Heart left ventricle (tissue), 16 donors: ENCODE measurements around the gene CYBA. TPM values are rescaled to one million over a fixed set of nuclear protein-coding genes. Genes with fewer than 3 reads are reported as not detected.
"Not testable (repeated sequence)": the region's sequence is repeated elsewhere in the genome, so short reads cannot be mapped to it uniquely, and the experiment has no call there.

Experiments used
- ATAC-seq, 4 donors: fragments of 200-7000 bp; cut with Tn5 transposase; one replicate each; pipeline ENCODE4 v1.9.1; 2020 to 2022; ENCODE audit warnings: moderate library complexity in 4 of 4, mild to moderate bottlenecking in 3 of 4, moderate number of reproducible peaks in 1 of 4
- DNase-seq, 5 donors: peaks; one replicate each; pipeline ENCODE4 v3.0.0-alpha.2; 2020
- H3K27ac ChIP-seq, 12 donors: fragments of 200-600 bp; sonication (generic) in 4 of 12; one replicate each; pipeline versions ENCODE4 v1.5.0 to v1.8.0; 2016 to 2022; ENCODE audit warnings: mild to moderate bottlenecking in 2 of 12
- H3K27me3 ChIP-seq, 9 donors: fragments of 200-600 bp; sonication (generic) in 2 of 9; one replicate each; pipeline versions ENCODE4 v1.5.1 to v1.8.0; 2016 to 2022; ENCODE audit warnings: mild to moderate bottlenecking in 3 of 9
- H3K36me3 ChIP-seq, 9 donors: fragments of 200-600 bp; sonication (generic) in 2 of 9; one replicate each; pipeline versions ENCODE4 v1.5.0 to v1.8.0; 2018 to 2022; ENCODE audit warnings: mild to moderate bottlenecking in 2 of 9
- H3K4me1 ChIP-seq, 12 donors: fragments of 200-600 bp; sonication (generic) in 4 of 12; one replicate each; pipeline versions ENCODE4 v1.5.0 to v1.8.0; 2016 to 2022; ENCODE audit warnings: mild to moderate bottlenecking in 3 of 12
- H3K4me3 ChIP-seq, 12 donors: fragments of 200-600 bp; sonication (generic) in 4 of 12; one replicate each; pipeline versions ENCODE4 v1.5.0 to v1.8.0; 2017 to 2022; ENCODE audit warnings: mild to moderate bottlenecking in 9 of 12, moderate library complexity in 4 of 12
- H3K9me3 ChIP-seq, 12 donors: fragments of 200-600 bp; sonication (generic) in 4 of 12; one replicate each; pipeline versions ENCODE4 v1.5.0 to v1.8.0; 2016 to 2022; ENCODE audit warnings: mild to moderate bottlenecking in 1 of 12
- POLR2A ChIP-seq, 2 donors: fragments of 450-650 bp; IDR thresholded peaks; one replicate each; pipeline ENCODE4 v1.6.1; 2017; ENCODE audit warnings: antibody characterized with exemption in 2 of 2, mild to moderate bottlenecking in 2 of 2, moderate library complexity in 2 of 2
- WGBS, 4 donors: extraction: QIAGEN DNeasy Blood & Tissue Kit in 2 of 4; methylation state at CpG; one replicate each; pipeline versions ENCODE4 v1.1.5 to v1.1.7; 2013 to 2018; 5-methylcytosine and 5-hydroxymethylcytosine counted together
- intact Hi-C, 10 donors: fragments of 100-400 bp; cut with DNase I; formaldehyde crosslinking; loops; one replicate each; pipeline versions ENCODE4 v1.11.1 to v1.14.2; 2022
- polyA plus RNA-seq, 2 donors: library from polyadenylated mRNA; stranded (reverse); fragments of 200-250 nt; gene quantifications; one replicate each; pipeline ENCODE4 v1.2.3, GENCODE V29; 2013
- total RNA-seq, 9 donors: library from RNA; depleted of rRNA in 2 of 9; stranded (reverse); fragments of >200 nt in 2 of 9; fragmentation: NEBNext Ultra II Directional in 3 of 9; extraction: Animal tissue kit (Norgen Biotek cat#: 25700) in 3 of 9; gene quantifications; one replicate each; pipeline versions ENCODE4 v1.1.0 to v1.2.4, GENCODE V29; 2016 to 2023
- TF ChIP-seq, protein P1 (sequence below), 12 donors: fragments of 200-600 bp; sonication (generic) in 4 of 12; IDR thresholded peaks; one replicate each; pipeline versions ENCODE4 v1.5.0 to v1.8.0; 2018 to 2022; ENCODE audit warnings: antibody characterized with exemption in 12 of 12, mild to moderate bottlenecking in 5 of 12
- donor health status: ischemic (EF 13 %, LVEDD 7.1; RV severe dilation, severe dysfunction).
- donor health status: healthy with polysubstance abuse.
- donor health status: DM: no; HTN: yes; CAD: no.
- donor health status: DM: no; HTN: no; CAD: no.
- donor health status: ischemic (EF 25% LVEDD 6.9; RV normal size, moderate dysfunction).
- donor health status: ischemic (EF 25% LVEDD 5.7; RV mildly dilated, moderate dysfunction).
- donor health status: healthy.
- donor health status: DM: yes; HTN: yes; CAD: no.
- donor health status: ischemic (EF 35%, LVEDD 5.7; RV mildly dilated, moderate dysfunction).
- donor health status: nonischemic (EF 11% LVEDD 7.7; RV severe dilation, severe dysfunction).
- donor health status: DM: yes; HTN: yes; CAD: no.
- donor health status: PGD.
- donor health status: ischemic (EF 29% LVEDD 5.4; RV normal size, mild dysfunction).
- donor health status: nonischemic (EF 23%, LVEDD 6.1; RV moderate dilation, normal function).

Gene CYBA
- total and polyA plus RNA-seq, 11 donors = 22.6 to 227 (median 46.5) TPM

- TF ChIP-seq POLR2A (IDR thresholded peaks at IDR 0.05) = no peak
- ATAC-seq (peak in 1 of 4 donors; percentile 40), DNase-seq (no peak)
- no peaks in the 10 kb centered on the region for H3K9me3 ChIP-seq
- H3K27ac ChIP-seq = no peak overlapping the region
- no peak overlapping the region for H3K4me3 ChIP-seq
- no peaks in the 10 kb centered on the region for H3K27me3 ChIP-seq
- peaks cover 0 to 36% (median 14%) of the 10 kb centered on the region in 12 donors for H3K4me1 ChIP-seq
- WGBS, 4 donors = 79 to 83% (median 82%) methylated on average over 16 to 19 of the region's 19 CpGs
- intact Hi-C loops = no loop called here
- H3K36me3 ChIP-seq = peaks cover 0 to 77% (median 49%) of the 10 kb centered on the region in 9 donors
These were observed 36.7 kb downstream of the CYBA start for GRCh38 chr16:88613911-88614817.

DNA sequence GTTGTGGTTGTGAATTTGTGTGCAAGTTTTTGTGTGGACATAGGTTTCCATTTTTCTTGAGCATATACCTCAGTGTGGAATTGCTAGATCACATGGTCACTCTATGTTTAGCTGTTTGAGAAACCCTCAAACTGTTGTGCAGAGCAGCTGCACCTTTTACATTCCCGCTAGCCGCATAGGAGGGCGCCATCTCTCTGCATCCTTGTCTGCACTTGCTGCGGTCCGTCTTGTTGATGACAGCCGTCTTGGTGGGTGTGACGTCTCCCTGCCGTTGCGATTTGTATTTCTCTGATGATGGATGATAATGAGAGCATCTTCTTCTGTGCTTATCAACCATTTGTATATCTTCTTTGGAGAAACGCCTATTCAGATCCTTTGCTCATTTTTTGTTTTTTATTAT is 37.6 kb downstream of the CYBA start:
- Histone ChIP-seq H3K9me3 (no peaks in the 10 kb centered on the region), H3K36me3 (peaks cover 0 to 83% (median 57%) of the 10 kb centered on the region in 9 donors), H3K27me3 (no peaks in the 10 kb centered on the region), H3K4me1 (peaks cover 0 to 27% (median 10%) of the 10 kb centered on the region in 12 donors), H3K4me3 (no peak overlapping the region), H3K27ac (no peak overlapping the region)
- ATAC-seq (no peak), DNase-seq (peak in 1 of 5 donors; percentile 16)
- no peak for TF ChIP-seq POLR2A (IDR thresholded peaks at IDR 0.05)
- TF ChIP-seq, protein P1, sequence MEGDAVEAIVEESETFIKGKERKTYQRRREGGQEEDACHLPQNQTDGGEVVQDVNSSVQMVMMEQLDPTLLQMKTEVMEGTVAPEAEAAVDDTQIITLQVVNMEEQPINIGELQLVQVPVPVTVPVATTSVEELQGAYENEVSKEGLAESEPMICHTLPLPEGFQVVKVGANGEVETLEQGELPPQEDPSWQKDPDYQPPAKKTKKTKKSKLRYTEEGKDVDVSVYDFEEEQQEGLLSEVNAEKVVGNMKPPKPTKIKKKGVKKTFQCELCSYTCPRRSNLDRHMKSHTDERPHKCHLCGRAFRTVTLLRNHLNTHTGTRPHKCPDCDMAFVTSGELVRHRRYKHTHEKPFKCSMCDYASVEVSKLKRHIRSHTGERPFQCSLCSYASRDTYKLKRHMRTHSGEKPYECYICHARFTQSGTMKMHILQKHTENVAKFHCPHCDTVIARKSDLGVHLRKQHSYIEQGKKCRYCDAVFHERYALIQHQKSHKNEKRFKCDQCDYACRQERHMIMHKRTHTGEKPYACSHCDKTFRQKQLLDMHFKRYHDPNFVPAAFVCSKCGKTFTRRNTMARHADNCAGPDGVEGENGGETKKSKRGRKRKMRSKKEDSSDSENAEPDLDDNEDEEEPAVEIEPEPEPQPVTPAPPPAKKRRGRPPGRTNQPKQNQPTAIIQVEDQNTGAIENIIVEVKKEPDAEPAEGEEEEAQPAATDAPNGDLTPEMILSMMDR (IDR thresholded peaks at IDR 0.05) = no peak
- intact Hi-C loops = no loop called here
- 80 to 85% (median 83%) methylated on average over 10 of the region's 10 CpGs for WGBS, 4 donors

DNA sequence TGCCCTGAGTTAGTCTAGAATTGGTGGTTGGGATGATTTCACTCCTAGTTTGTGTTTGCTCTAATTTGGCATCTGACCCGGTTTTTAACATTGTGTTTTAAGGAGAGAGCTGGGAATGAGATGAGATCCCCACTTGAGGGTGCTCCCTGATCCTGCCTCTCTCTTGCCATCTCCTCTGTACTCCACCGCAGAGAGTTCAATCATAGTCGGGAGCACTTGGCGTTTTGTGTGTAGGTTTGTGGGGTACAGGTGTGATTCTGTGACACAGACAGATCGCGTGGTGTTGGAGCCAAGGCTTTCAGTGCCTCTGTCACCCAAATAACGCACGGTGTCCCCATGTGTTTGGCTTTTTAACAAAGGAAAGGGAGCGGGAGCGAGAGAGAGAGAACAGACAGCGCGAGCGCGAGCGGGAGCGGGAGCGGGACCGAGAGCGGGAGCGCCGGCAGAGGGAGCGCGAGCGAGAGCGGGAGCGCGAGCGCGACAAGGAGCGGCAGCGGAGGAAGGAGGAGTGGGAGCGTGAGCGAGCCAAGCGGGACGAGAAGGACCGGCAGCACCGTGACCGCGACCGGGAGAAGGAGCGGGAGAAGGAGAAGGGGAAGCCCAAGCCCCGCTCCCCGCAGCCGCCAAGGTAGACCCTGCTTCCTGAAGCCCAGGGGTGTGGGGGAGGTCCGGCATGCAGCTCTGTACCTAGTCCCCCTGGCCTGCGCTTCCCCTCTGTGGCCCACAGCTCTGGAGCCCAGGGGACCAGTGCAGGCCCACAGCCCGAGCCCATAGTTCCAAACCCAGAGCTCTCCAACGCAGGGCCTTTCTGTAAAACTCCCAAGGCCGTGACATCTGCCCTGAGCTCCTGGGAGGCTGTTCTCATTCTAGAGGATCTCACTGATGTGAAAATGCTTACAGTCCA is 39.7 kb downstream of the CYBA start:
- Histone ChIP-seq H3K36me3 (peaks cover 0 to 78% (median 63%) of the 10 kb centered on the region in 9 donors), H3K27me3 (no peaks in the 10 kb centered on the region), H3K4me1 (peaks cover 0 to 15% (median 6%) of the 10 kb centered on the region in 12 donors), H3K4me3 (no peak overlapping the region), H3K27ac (no peak overlapping the region), H3K9me3 (no peaks in the 10 kb centered on the region)
- WGBS, 4 donors = 81 to 87% (median 85%) methylated on average over 49 of the region's 49 CpGs
- DNase-seq (no peak), ATAC-seq (no peak)
- TF ChIP-seq POLR2A (IDR thresholded peaks at IDR 0.05) = no peak
- TF ChIP-seq, protein P1 (IDR thresholded peaks at IDR 0.05) = no peak
- intact Hi-C loops = no loop called here

DNA sequence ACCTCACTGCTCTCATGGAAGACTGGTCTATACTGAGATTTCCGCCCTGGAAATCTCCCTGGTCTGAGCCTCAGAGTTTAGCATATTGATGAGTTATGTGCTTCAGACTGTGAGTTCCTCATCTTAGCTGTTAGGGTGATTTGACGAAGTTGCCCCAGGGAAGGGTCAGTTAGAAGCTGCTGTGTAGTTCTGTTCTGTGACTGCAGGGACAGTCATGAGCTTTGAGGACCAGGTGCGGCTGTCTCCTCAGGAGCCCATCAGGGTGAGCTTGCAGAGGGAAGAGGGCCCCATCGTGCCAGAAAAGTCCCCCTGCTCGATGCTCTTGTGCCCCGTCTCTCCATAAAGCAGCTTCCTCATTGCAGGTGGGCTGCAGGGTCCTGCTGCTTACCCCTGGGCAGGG is 40.8 kb downstream of the CYBA start:
- DNase-seq (no peak), ATAC-seq (no peak)
- H3K27ac ChIP-seq = no peak overlapping the region
- intact Hi-C loops = no loop called here
- H3K4me3 ChIP-seq = no peak overlapping the region
- peaks cover 0 to 10% (median 0%) of the 10 kb centered on the region in 12 donors for H3K4me1 ChIP-seq
- WGBS, 4 donors = 91 to 100% (median 91%) methylated on average over 6 of the region's 6 CpGs
- H3K27me3 ChIP-seq = no peaks in the 10 kb centered on the region
- H3K36me3 ChIP-seq = peaks cover 0 to 87% (median 70%) of the 10 kb centered on the region in 9 donors
- TF ChIP-seq, protein P1 (IDR thresholded peaks at IDR 0.05) = no peak
- TF ChIP-seq POLR2A (IDR thresholded peaks at IDR 0.05) = no peak
- no peaks in the 10 kb centered on the region for H3K9me3 ChIP-seq

DNA sequence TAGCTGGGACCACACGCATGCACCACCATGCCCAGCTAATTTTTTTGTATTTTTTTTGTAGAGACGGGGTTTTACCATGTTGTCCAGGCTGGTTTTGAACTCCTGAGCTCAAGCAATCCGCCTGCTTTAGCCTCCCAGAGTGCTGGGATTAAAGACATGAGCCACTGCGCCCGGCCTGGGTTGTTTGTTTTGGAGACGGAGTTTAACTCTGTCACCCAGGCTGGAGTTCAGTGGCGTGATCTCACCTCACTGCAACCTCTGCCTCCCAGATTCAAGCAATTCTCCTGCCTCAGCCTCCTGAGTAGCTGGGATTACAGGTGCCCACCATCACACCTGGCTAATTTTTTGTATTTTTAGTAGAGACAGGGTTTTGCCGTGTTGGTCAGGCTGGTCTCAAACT is 41.4 kb downstream of the CYBA start:
- H3K9me3 ChIP-seq, H3K27ac ChIP-seq, H3K4me1 ChIP-seq, H3K27me3 ChIP-seq, ATAC-seq, intact Hi-C loops, H3K4me3 ChIP-seq: not testable (repeated sequence)
- peak in 1 of 5 donors; percentile 3 for DNase-seq
- 93 to 96% (median 94%) methylated on average over 8 of the region's 8 CpGs for WGBS, 4 donors
- H3K36me3 ChIP-seq = peaks cover 0 to 91% (median 74%) of the 10 kb centered on the region in 9 donors
